Endothelial cell of umbilical vein (primary cell): ENCODE results near the gene DRICH1. TPM values are rescaled to one million over a fixed set of nuclear protein-coding genes. Genes with fewer than 3 reads are reported as not detected.
"Not testable (repeated sequence)": the region's sequence is repeated elsewhere in the genome, so short reads cannot be mapped to it uniquely, and the experiment has no call there.

Experiments
- BruUV-seq: library from RNA; stranded (reverse); fragments of 400-500 nt; replicated peaks from 2 replicates; lab custom pipeline; 2021; lab: Mats Ljungman, UMichigan
- CTCF ChIA-PET: fragments of 300-600, 350-600 bp; sonication (Branson Sonifier 250); formaldehyde crosslinking; loops from one replicate; lab custom pipeline; 2021; ENCODE audit warnings: antibody characterized with exemption, inconsistent platforms; lab: Charles Lee
- POLR2A ChIA-PET: fragments of 300-600, 350-600 bp; sonication (Branson Sonifier 250); formaldehyde crosslinking; loops from one replicate; lab custom pipeline; 2021; ENCODE audit warnings: antibody characterized with exemption, inconsistent platforms; lab: Charles Lee
- DNase-seq: peaks from one replicate; pipeline ENCODE4 v3.0.0-alpha.2; 2011; ENCODE audit warnings: low read depth, low spot score
- FAIRE-seq: peaks from 2 replicates; lab custom pipeline; 2011; peaks lifted over from hg19 to GRCh38; lab: Jason Lieb, UNC
- H2AFZ ChIP-seq: 2 replicates; pipeline ENCODE4 v1.6.0; 2012; ENCODE audit warnings: low read depth, low read length, control low read depth, inconsistent platforms
- H3K27ac ChIP-seq: 2 replicates; pipeline ENCODE4 v1.5.1; 2011; ENCODE audit warnings: low read depth, mild to moderate bottlenecking, control low read depth, low read length, moderate library complexity; ENCODE audit not compliant: insufficient read depth
- H3K27me3 ChIP-seq, 2 experiments: 2 replicates each; pipeline versions ENCODE4 v1.6.0 to v1.6.1; 2011; ENCODE audit warnings: low read length in 2 of 2, mixed read lengths in 1 of 2; ENCODE audit not compliant: control insufficient read depth in 2 of 2, insufficient read depth in 2 of 2
- H3K36me3 ChIP-seq, 2 experiments: 2 replicates in 1 of 2; 3 replicates in 1 of 2; pipeline ENCODE4 v1.5.1; 2011; ENCODE audit warnings: low read length in 2 of 2, mild to moderate bottlenecking in 1 of 2, moderate library complexity in 1 of 2; ENCODE audit not compliant: control insufficient read depth in 2 of 2, insufficient read depth in 2 of 2; ENCODE audit errors: extremely low read depth in 1 of 2
- H3K4me1 ChIP-seq: 3 replicates; pipeline ENCODE4 v1.5.1; 2011; ENCODE audit warnings: mild to moderate bottlenecking, low read length; ENCODE audit not compliant: control insufficient read depth, insufficient read depth; ENCODE audit errors: extremely low read depth
- H3K4me2 ChIP-seq: 2 replicates; pipeline ENCODE4 v1.6.1; 2011; ENCODE audit warnings: low read length, control low read depth, mixed read lengths; ENCODE audit not compliant: insufficient read depth
- H3K4me3 ChIP-seq, 3 experiments: fragments of 200-600 bp in 1 of 3; sonication (generic), shearing (Covaris generic) in 1 of 3; replicated peaks in 1 of 3; 2 replicates each; pipeline ENCODE4 v1.5.1; 2011 to 2016; ENCODE audit warnings: control low read depth in 3 of 3, low read length in 3 of 3, mild to moderate bottlenecking in 2 of 3, inconsistent platforms in 1 of 3, low read depth in 1 of 3, moderate library complexity in 1 of 3; ENCODE audit not compliant: insufficient read depth in 1 of 3
- H3K79me2 ChIP-seq: 2 replicates; pipeline ENCODE4 v1.6.0; 2012; ENCODE audit warnings: low read length, inconsistent platforms; ENCODE audit not compliant: control insufficient read depth, insufficient read depth
- H3K9ac ChIP-seq: replicated peaks from 2 replicates; pipeline ENCODE3; 2011; ENCODE audit warnings: low read length, control low read depth; ENCODE audit not compliant: insufficient read depth; ENCODE audit errors: extremely low read depth
- H3K9me1 ChIP-seq: replicated peaks from 3 replicates; pipeline ENCODE4 v1.6.0; 2011; ENCODE audit warnings: mild to moderate bottlenecking, low read length; ENCODE audit not compliant: control insufficient read depth, insufficient read depth; ENCODE audit errors: extremely low read depth
- H3K9me3 ChIP-seq: replicated peaks from 2 replicates; pipeline ENCODE4 v1.5.1; 2012; ENCODE audit warnings: low read length, inconsistent platforms; ENCODE audit not compliant: control insufficient read depth, insufficient read depth
- H4K20me1 ChIP-seq: replicated peaks from 2 replicates; pipeline ENCODE3; 2011; ENCODE audit warnings: mild to moderate bottlenecking, low read length; ENCODE audit not compliant: control insufficient read depth, insufficient read depth; ENCODE audit errors: extremely low read depth
- CTCF ChIP-seq, 2 donors: IDR thresholded peaks; 1 replicate in 1 of 2; 2 replicates in 1 of 2; pipeline ENCODE4 v1.5.1; 2011; ENCODE audit warnings: low read length in 2 of 2, mild to moderate bottlenecking in 2 of 2, moderate library complexity in 2 of 2, control low read depth in 1 of 2, inconsistent platforms in 1 of 2, low read depth in 1 of 2; ENCODE audit not compliant: insufficient read depth in 1 of 2; ENCODE audit errors: extremely low read depth in 1 of 2
- dilution Hi-C: fragments of 300-500 bp; cut with MboI; formaldehyde crosslinking; loops from one replicate; pipeline ENCODE4 v1.15.0; 2019; ENCODE audit warnings: low sequenced_read_pairs; ENCODE audit not compliant: extremely low pct_ligation_motif_present
- intact Hi-C: fragments of 100-400 bp; cut with micrococcal nuclease; formaldehyde crosslinking; loops from one replicate; pipeline ENCODE4 v1.10.0; 2022
- polyA plus RNA-seq, 4 experiments: library from polyadenylated mRNA; depleted of rRNA in 3 of 4; stranded (reverse) in 3 of 4; unstranded in 1 of 4; fragments of >200 nt; gene quantifications; 2 replicates each; pipeline versions ENCODE4 v1.2.1 to v1.2.3, GENCODE V29; 2011 to 2012; ENCODE audit warnings: missing spikeins in 1 of 4
- total RNA-seq: library from RNA; stranded (reverse); gene quantifications from 2 replicates; pipeline ENCODE4 v1.2.3, GENCODE V29; 2021

DRICH1 gene
- total and polyA plus RNA-seq, 2 donors (not counting 3 experiments of a cell fraction or from before 2014, with no cell fraction given): 0.25 TPM; not detected in 1

- FAIRE-seq (no peak), DNase-seq (no peak)
- TF ChIP-seq CTCF (IDR thresholded peaks at IDR 0.05; ENCODE audit: extremely low read depth in 1 of 2, insufficient read depth in 1 of 2, low read depth in 1 of 2, low read length in 2 of 2): no peak
- ChIA-PET POLR2A (no interaction called here), CTCF (no interaction called here)
- no peak overlapping the region for H2AFZ ChIP-seq
- intact Hi-C loops: no loop called here
- no peak overlapping the region for H3K27ac ChIP-seq
- H3K9ac ChIP-seq: no peak overlapping the region
- H3K4me3 ChIP-seq: no peak overlapping the region
- H3K4me2 ChIP-seq: no peak overlapping the region
- no peaks in the 10 kb centered on the region for H3K27me3 ChIP-seq
- H4K20me1 ChIP-seq: no peaks in the 10 kb centered on the region
- H3K79me2 ChIP-seq: no peaks in the 10 kb centered on the region
- no TSS peak for BruUV-seq
- H3K36me3 ChIP-seq: no peaks in the 10 kb centered on the region
- dilution Hi-C loops: no loop called here
- no peaks in the 10 kb centered on the region for H3K9me1 ChIP-seq
- H3K4me1 ChIP-seq: no peaks in the 10 kb centered on the region
- no peaks in the 10 kb centered on the region for H3K9me3 ChIP-seq
These were observed 57.7 kb downstream of the DRICH1 start for GRCh38 chr22:23574371-23574811.

DNA sequence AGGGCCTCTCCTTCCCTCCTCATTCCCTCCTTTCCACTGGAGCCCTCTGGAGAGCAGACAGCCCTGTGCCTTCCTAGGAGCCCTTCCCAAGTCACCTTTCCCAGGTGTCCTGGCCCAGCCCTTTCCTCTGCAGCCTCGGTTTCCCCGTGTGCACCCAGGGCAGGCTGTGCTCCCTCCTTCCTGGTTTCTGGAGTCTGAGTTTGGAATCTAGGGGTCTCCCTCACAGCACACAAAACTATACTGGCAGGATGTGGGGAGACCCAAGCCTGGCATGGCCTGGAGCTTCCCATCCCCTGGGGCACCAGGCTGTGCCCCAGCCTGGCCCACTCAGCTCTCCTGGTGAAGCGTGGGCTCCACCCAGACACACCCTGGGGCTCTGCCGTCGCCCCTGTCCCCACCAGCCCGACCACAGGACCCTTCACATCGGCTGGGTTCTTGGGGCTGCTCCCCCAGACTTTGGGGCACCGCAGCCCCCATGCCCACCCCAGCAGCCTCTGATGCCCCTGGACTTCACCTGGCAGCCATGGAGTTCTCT is 58.4 kb downstream of the DRICH1 start:
- CTCF ChIA-PET, dilution Hi-C loops, H3K27ac ChIP-seq, intact Hi-C loops, H3K79me2 ChIP-seq, H3K9me3 ChIP-seq, H3K27me3 ChIP-seq, H4K20me1 ChIP-seq, H3K4me1 ChIP-seq, H3K9me1 ChIP-seq, POLR2A ChIA-PET, FAIRE-seq, H2AFZ ChIP-seq, BruUV-seq, H3K4me3 ChIP-seq, H3K4me2 ChIP-seq, DNase-seq, H3K36me3 ChIP-seq, H3K9ac ChIP-seq: not testable (repeated sequence)

- dilution Hi-C loops, H2AFZ ChIP-seq, FAIRE-seq, BruUV-seq, DNase-seq, H3K79me2 ChIP-seq, H3K27ac ChIP-seq, H3K36me3 ChIP-seq, H4K20me1 ChIP-seq, H3K4me2 ChIP-seq, H3K4me1 ChIP-seq, POLR2A ChIA-PET, H3K9ac ChIP-seq, H3K9me3 ChIP-seq, H3K4me3 ChIP-seq, H3K9me1 ChIP-seq, CTCF ChIA-PET, intact Hi-C loops, H3K27me3 ChIP-seq: not testable (repeated sequence)
These were observed 59.0 kb downstream of the DRICH1 start for GRCh38 chr22:23573106-23573505.
